ENCODE data around the gene PIGR. TPM values are rescaled to one million over a fixed set of nuclear protein-coding genes. Genes with fewer than 3 reads are reported as not detected.

Gene PIGR
- polyA plus RNA-seq, 1 donor (not counting 4 experiments of a cell fraction or from before 2014, with no cell fraction given): 0.01 TPM

DNA sequence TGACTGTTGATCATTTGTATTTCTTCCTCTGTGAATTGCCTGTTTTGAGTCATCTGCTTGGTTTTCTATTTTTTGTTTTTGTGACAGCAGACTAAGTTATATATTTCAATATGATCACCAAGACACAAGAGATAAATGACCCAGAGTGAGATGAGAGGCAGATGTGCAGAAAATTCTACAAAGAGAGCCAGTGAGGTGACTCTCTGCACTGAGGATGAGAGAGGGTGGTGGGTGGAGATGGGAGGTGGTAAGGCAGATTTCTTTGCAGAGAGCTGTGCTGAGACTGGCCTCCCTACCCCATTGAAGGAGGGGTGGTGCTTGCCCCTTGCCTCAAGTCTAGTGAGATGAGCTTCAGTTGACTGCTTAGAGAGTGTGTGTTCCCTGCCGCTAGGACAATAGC, 41.6 kb upstream of the PIGR start:
- Histone ChIP-seq H3K9me1 (ENCODE audit: control insufficient read depth, extremely low read depth, insufficient read depth, low read length) (no peaks in the 10 kb centered on the region), H3K27me3 (ENCODE audit: control insufficient read depth, extremely low read depth, insufficient read depth, low read length) (no peaks in the 10 kb centered on the region), H3K4me1 (ENCODE audit: control insufficient read depth, extremely low read depth, insufficient read depth, low read length) (no peaks in the 10 kb centered on the region), H3K9ac (ENCODE audit: control insufficient read depth, extremely low read depth, insufficient read depth, low read length) (no peak overlapping the region), H3K27ac (ENCODE audit: control insufficient read depth, insufficient read depth, low read length) (no peak overlapping the region), H3K79me2 (ENCODE audit: control insufficient read depth, insufficient read depth, low read length) (no peaks in the 10 kb centered on the region), H3K4me3 (ENCODE audit: control insufficient read depth in 2 of 3, extremely low read depth in 1 of 3, insufficient read depth in 2 of 3, low read depth in 1 of 3, low read length in 3 of 3) (no peak overlapping the region), H3K9me3 (ENCODE audit: control insufficient read depth, low read depth, low read length) (no peaks in the 10 kb centered on the region), H3K36me3 (ENCODE audit: control insufficient read depth in 2 of 2, extremely low read depth in 1 of 2, insufficient read depth in 2 of 2, low read length in 2 of 2) (no peaks in the 10 kb centered on the region), H4K20me1 (ENCODE audit: control insufficient read depth, extremely low read depth, insufficient read depth, low read length) (no peaks in the 10 kb centered on the region), H2AFZ (ENCODE audit: control insufficient read depth, low read length) (no peak overlapping the region), H3K4me2 (ENCODE audit: control insufficient read depth, extremely low read depth, insufficient read depth, low read depth, low read length) (no peak overlapping the region)
- dilution Hi-C loops (cut with MboI; ENCODE audit: extremely low pct_ligation_motif_present, low sequenced_read_pairs): loop anchor here (10.0 to 25.0 kb wide), 2 partner anchors 63 to 226 kb away; partner anchors contain the start of genes FCMR, IL10 and IL19
- TF ChIP-seq, protein P1, sequence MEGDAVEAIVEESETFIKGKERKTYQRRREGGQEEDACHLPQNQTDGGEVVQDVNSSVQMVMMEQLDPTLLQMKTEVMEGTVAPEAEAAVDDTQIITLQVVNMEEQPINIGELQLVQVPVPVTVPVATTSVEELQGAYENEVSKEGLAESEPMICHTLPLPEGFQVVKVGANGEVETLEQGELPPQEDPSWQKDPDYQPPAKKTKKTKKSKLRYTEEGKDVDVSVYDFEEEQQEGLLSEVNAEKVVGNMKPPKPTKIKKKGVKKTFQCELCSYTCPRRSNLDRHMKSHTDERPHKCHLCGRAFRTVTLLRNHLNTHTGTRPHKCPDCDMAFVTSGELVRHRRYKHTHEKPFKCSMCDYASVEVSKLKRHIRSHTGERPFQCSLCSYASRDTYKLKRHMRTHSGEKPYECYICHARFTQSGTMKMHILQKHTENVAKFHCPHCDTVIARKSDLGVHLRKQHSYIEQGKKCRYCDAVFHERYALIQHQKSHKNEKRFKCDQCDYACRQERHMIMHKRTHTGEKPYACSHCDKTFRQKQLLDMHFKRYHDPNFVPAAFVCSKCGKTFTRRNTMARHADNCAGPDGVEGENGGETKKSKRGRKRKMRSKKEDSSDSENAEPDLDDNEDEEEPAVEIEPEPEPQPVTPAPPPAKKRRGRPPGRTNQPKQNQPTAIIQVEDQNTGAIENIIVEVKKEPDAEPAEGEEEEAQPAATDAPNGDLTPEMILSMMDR (optimal IDR thresholded peaks at IDR 0.05 in 1 of 3, IDR thresholded peaks at IDR 0.05 in 1 of 3, conservative IDR thresholded peaks at IDR 0.05 in 1 of 3; ENCODE audit: extremely low read depth in 1 of 3, insufficient read depth in 2 of 3, low read length in 3 of 3): no peak
- TF ChIP-seq EZH2 (IDR thresholded peaks at IDR 0.05; ENCODE audit: low read length): no peak
- FAIRE-seq (no peak), DNase-seq (ENCODE audit: low read depth, low spot score) (no peak)

DNA sequence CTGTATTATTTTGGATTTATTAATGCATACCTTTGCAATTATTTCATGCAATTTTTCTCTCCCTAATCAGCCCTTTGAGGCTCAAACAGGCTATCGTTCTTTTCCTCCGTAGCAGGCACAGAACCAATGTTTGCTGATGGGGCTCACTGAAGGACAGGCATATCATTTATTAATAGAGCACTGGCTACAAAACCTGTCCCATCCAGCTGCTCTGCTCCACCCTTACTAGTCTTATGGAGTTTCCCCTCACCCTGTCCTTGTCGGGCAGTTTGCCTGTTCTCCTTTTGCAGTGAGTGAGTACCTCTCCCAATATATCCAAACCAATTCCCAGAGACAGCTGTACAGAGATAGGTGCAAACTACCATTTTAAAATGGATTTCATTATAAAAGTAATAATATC, 40.6 kb upstream of the PIGR start:
- TF ChIP-seq EZH2 (IDR thresholded peaks at IDR 0.05; ENCODE audit: low read length): no peak
- TF ChIP-seq, protein P1 (optimal IDR thresholded peaks at IDR 0.05 in 1 of 3, IDR thresholded peaks at IDR 0.05 in 1 of 3, conservative IDR thresholded peaks at IDR 0.05 in 1 of 3; ENCODE audit: extremely low read depth in 1 of 3, insufficient read depth in 2 of 3, low read length in 3 of 3): no peak
- Histone ChIP-seq H4K20me1 (ENCODE audit: control insufficient read depth, extremely low read depth, insufficient read depth, low read length) (no peaks in the 10 kb centered on the region), H3K27ac (ENCODE audit: control insufficient read depth, insufficient read depth, low read length) (no peak overlapping the region), H3K36me3 (ENCODE audit: control insufficient read depth in 2 of 2, extremely low read depth in 1 of 2, insufficient read depth in 2 of 2, low read length in 2 of 2) (no peaks in the 10 kb centered on the region), H3K27me3 (ENCODE audit: control insufficient read depth, extremely low read depth, insufficient read depth, low read length) (no peaks in the 10 kb centered on the region), H2AFZ (ENCODE audit: control insufficient read depth, low read length) (no peak overlapping the region), H3K4me2 (ENCODE audit: control insufficient read depth, extremely low read depth, insufficient read depth, low read depth, low read length) (no peak overlapping the region), H3K79me2 (ENCODE audit: control insufficient read depth, insufficient read depth, low read length) (no peaks in the 10 kb centered on the region), H3K4me1 (ENCODE audit: control insufficient read depth, extremely low read depth, insufficient read depth, low read length) (no peaks in the 10 kb centered on the region), H3K9me3 (ENCODE audit: control insufficient read depth, low read depth, low read length) (no peaks in the 10 kb centered on the region), H3K9ac (ENCODE audit: control insufficient read depth, extremely low read depth, insufficient read depth, low read length) (no peak overlapping the region), H3K9me1 (ENCODE audit: control insufficient read depth, extremely low read depth, insufficient read depth, low read length) (no peaks in the 10 kb centered on the region), H3K4me3 (ENCODE audit: control insufficient read depth in 2 of 3, extremely low read depth in 1 of 3, insufficient read depth in 2 of 3, low read depth in 1 of 3, low read length in 3 of 3) (no peak overlapping the region)
- dilution Hi-C loops (cut with MboI; ENCODE audit: extremely low pct_ligation_motif_present, low sequenced_read_pairs): loop anchor here (10.0 to 25.0 kb wide), 2 partner anchors 62 to 225 kb away; partner anchors contain the start of genes FCMR, IL10 and IL19
- no peak for FAIRE-seq
- no peak for DNase-seq (ENCODE audit: low read depth, low spot score)

Measured in keratinocyte (primary cell).